ENCODE measurements around the gene TTC33.

GRCh38 chr5:40656766-40657165, 99.0 kb downstream of the TTC33 start:
- TF ChIP-seq CTCF (IDR thresholded peaks at IDR 0.05 in 8 of 11, conservative IDR thresholded peaks at IDR 0.05 in 3 of 11) (no peak), POLR2AphosphoS5 (IDR thresholded peaks at IDR 0.05) (no peak), POLR2A (IDR thresholded peaks at IDR 0.05) (no peak)

Measured in spleen (tissue), 7 donors.